Erythroblast (primary cell): ENCODE measurements around the gene NFYB.

Experiments
- GATA1 ChIP-seq: IDR thresholded peaks from 2 replicates; pipeline ENCODE4 v1.6.1; 2011; ENCODE audit warnings: low read depth, mild to moderate bottlenecking, control low read depth, low read length, moderate library complexity
- POLR2A ChIP-seq: IDR thresholded peaks from 2 replicates; pipeline ENCODE4 v1.6.1; 2011; ENCODE audit warnings: mild to moderate bottlenecking, low read length

DNA sequence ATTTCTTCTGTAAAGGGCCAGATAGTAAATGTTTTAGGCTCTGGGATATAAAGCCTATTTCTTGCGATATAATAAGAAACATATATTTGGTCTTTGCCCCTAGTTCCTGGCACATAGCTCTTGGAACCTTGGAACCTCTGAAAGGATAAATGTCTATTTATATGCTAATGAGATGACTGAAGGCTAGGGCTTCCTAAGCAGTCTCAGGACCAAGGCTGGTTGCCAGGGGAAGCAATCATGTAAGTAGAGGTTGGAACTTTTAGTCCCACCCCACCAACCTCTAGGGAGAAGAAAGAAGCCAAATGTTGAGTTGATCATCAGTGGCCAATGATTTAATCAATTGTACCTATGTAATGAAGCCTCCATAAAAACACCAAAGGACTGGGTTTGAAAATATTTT is 26.6 kb upstream of the NFYB start:
- TF ChIP-seq POLR2A (no peak), GATA1 (no peak)
